GM13976 (cell line): Measurements from ENCODE around the gene GSG1L.

Experiments used
- DNase-seq: peaks from one replicate; pipeline ENCODE4 v3.0.0; 2012; ENCODE audit warnings: low spot score
- CTCF ChIP-seq: IDR thresholded peaks from 2 replicates; pipeline ENCODE4 v1.5.1; 2012; ENCODE audit warnings: borderline replicate concordance, mild to moderate bottlenecking; ENCODE audit not compliant: insufficient read depth; ENCODE audit errors: extremely low read depth, missing control alignments, control extremely low read depth
- in situ Hi-C: fragments of 300-500 bp; cut with MboI; formaldehyde crosslinking; loops from one replicate; pipeline ENCODE4 v1.12.0; 2022; ENCODE audit warnings: low sequenced_read_pairs, mixed read lengths, inconsistent platforms; ENCODE audit not compliant: unreplicated experiment

GSG1L gene

GRCh38 chr16:27791404-27791719, 272.2 kb downstream of the GSG1L start:
- in situ Hi-C loops, result no loop called here
- no peak for TF ChIP-seq CTCF
- no peak for DNase-seq

DNA sequence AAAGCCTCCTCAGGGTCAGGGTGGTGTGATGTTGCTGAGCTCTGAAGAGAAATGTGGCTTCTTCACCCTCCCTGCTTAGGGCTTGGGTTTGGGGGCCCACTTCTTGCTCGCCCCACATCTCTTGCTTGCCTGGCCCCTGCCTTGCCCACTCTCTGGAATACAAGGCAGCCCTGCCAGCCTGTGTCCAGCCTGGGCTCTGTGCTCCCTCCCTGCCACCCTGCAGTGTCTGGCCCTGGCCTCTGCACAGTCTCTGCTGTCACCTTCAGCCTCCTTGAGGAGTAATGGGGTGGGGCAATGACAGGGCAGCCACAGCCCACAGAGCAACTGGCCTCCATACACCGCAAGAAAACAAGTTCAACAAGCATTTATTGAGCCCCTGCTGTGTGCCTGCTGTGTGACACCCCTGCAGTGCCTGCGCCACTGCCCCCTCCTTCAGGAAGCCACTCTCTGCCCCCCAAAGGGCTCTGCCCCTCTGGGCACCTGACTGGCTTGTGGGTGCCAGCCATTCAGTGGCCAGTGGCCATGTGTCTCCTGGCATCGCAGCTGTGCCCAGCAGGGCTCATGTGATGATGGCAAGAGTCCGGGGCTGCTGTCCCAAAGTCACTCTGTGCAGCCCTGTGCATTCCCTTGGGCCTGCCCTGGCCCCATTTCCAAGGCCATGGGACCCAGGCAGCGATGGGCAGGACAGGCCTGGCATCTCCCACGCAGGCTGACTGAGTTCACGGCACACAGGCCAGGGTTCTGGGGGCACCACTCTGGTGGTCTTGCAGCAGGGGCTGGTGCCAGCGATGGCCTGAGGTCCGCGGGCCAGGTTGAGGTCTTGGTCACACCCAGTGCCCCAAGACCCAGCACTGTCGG, 272.7 kb downstream of the GSG1L start:
- no peak for TF ChIP-seq CTCF
- in situ Hi-C loops, result no loop called here
- DNase-seq, result no peak

DNA sequence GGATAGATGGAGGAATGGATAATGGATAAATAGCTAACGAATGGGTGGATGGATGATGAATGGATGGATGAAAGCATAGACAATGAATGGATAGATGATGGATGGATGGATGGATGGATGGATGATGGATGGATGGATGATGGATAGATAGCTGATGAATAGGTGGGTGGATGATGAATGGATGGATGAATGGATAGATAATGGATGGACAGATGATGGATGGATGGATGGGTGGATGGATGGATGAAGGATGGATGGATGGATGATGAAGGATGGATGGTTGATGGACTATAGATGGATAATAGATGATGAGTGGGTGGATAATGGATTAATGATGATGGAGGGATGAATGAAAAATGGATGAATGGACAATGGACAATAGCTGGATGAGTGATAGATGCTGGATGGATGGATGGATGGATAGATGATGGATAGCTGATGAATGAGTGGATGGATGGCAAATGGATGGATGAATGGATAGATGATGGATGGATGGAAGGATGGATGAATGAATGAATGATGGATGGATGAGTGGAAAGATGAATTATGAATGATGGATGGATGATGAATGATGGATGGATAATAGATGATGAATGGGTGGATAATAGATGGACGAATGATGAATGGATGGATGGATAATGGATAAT, 273.8 kb downstream of the GSG1L start:
- no peak for TF ChIP-seq CTCF
- no peak for DNase-seq
- in situ Hi-C loops, result no loop called here

GRCh38 chr16:27789150-27789549, 274.4 kb downstream of the GSG1L start:
- in situ Hi-C loops, result no loop called here
- no peak for DNase-seq
- TF ChIP-seq CTCF, result no peak

DNA sequence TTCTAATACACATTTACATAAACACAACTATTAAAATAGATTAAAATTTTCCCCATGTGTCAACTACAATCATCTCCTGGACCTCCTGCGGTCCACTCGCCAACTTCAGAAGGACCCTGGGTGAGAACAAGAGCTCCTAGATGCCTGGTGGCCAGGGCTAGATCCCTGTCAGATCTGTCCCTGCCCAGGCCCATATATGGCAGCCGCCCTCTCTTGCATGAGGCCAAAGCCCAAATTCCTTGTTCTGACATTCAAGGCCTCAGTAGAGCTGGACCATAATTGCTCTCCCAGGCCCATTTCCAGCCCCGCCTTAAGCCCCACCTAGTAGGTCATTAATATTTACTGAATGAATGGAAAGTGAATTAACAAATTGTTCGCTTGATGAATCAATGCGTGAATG, 275.8 kb downstream of the GSG1L start:
- no peak for DNase-seq
- no peak for TF ChIP-seq CTCF
- in situ Hi-C loops, result no loop called here

DNA sequence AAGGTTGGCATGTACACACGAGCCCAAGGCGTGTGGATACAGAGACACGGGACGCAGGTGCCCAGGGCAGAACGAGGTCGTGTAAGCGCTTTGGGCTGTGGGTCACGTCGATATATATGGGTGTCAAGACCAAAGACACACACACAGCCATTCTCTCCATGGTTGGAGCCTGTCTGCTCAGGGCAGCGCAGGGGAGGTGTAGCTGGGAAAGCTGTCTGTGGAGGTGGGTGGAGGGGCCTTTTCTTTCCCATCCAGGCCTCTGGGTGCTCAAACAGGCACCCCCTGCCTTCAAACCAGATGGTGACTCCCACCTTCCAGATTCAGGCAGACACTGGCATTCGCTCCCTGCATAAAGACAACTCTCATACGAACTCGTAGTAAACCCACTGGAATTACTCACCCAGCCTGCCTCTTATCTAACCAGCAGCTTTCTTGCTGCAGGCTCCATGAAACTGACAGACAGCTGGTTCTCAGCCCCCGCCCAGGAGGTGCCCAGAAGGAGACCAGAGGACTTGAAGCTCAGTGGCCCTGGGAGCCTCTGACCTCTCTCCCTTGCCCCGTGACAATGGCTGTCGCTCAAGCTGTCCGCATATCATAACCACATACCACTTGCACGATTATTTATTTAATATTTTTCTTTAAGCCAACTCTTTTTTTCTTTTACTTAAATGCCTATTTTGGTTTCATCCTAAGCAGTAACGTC, 276.4 kb downstream of the GSG1L start:
- no peak for DNase-seq
- in situ Hi-C loops, result no loop called here
- TF ChIP-seq CTCF, result no peak
